CD4-positive, alpha-beta memory T cell (primary cell): Measurements from ENCODE around the gene IFIH1. TPM values are rescaled to one million over a fixed set of nuclear protein-coding genes. Genes with fewer than 3 reads are reported as not detected.
A peak's percentile ranks its signal among the peaks of the same experiment; 100 is the strongest.

Experiments
- CTCF ChIA-PET: fragments of 350-600 bp; sonication (Branson Sonifier 250); formaldehyde crosslinking; loops from one replicate; lab custom pipeline; 2021; ENCODE audit warnings: inconsistent platforms; ENCODE audit not compliant: partially characterized antibody; lab: Charles Lee
- POLR2A ChIA-PET: fragments of 350-600 bp; sonication (Branson Sonifier 250); formaldehyde crosslinking; loops from one replicate; lab custom pipeline; 2021; ENCODE audit not compliant: partially characterized antibody; lab: Charles Lee
- DNase-seq, 5 donors: peaks; one replicate each; pipeline versions ENCODE4 v3.0.0 to v3.0.0-alpha.2; 2020 to 2022; ENCODE audit warnings: mixed read lengths in 1 of 5
- H3K27ac ChIP-seq: one replicate; pipeline ENCODE4 v1.7.0; 2013; ENCODE audit warnings: low read depth, low read length
- H3K27me3 ChIP-seq: 2 replicates; pipeline ENCODE4 v1.7.0; 2013; ENCODE audit warnings: mild to moderate bottlenecking, low read length, moderate library complexity; ENCODE audit not compliant: insufficient read depth
- H3K36me3 ChIP-seq: 2 replicates; pipeline ENCODE4 v1.7.0; 2013; ENCODE audit warnings: mild to moderate bottlenecking, low read length, moderate library complexity; ENCODE audit not compliant: insufficient read depth
- H3K4me1 ChIP-seq: 2 replicates; pipeline ENCODE4 v1.7.0; 2013; ENCODE audit warnings: mild to moderate bottlenecking, low read length, moderate library complexity; ENCODE audit not compliant: insufficient read depth
- H3K4me3 ChIP-seq, 2 donors: one replicate each; pipeline ENCODE4 v1.7.0; 2013; ENCODE audit warnings: low read length in 2 of 2, mild to moderate bottlenecking in 1 of 2
- H3K9me3 ChIP-seq, 2 donors: one replicate each; pipeline ENCODE4 v1.7.0; 2013; ENCODE audit warnings: low read length in 2 of 2, control low read depth in 1 of 2; ENCODE audit not compliant: control insufficient read depth in 1 of 2
- H3K27ac Mint-ChIP-seq, 7 donors: one replicate each; pipeline ENCODE4 v1.8.0; 2020 to 2021; ENCODE audit warnings: mixed read lengths in 7 of 7, mild to moderate bottlenecking in 6 of 7, inconsistent platforms in 3 of 7, moderate library complexity in 3 of 7
- H3K27me3 Mint-ChIP-seq, 2 donors: one replicate each; pipeline ENCODE4 v1.8.0; 2020 to 2021; ENCODE audit warnings: mixed read lengths in 2 of 2
- H3K36me3 Mint-ChIP-seq, 2 donors: one replicate each; pipeline ENCODE4 v1.8.0; 2020 to 2021; ENCODE audit warnings: mixed read lengths in 2 of 2, inconsistent platforms in 1 of 2, mild to moderate bottlenecking in 1 of 2
- H3K4me1 Mint-ChIP-seq, 4 donors: one replicate each; pipeline ENCODE4 v1.8.0; 2020 to 2021; ENCODE audit warnings: mixed read lengths in 4 of 4, mild to moderate bottlenecking in 1 of 4
- H3K4me3 Mint-ChIP-seq, 8 donors: one replicate each; pipeline ENCODE4 v1.8.0; 2020 to 2021; ENCODE audit warnings: mixed read lengths in 8 of 8, mild to moderate bottlenecking in 7 of 8, moderate library complexity in 6 of 8, inconsistent platforms in 3 of 8
- H3K9me3 Mint-ChIP-seq, 8 donors: one replicate each; pipeline ENCODE4 v1.8.0; 2020 to 2021; ENCODE audit warnings: mixed read lengths in 8 of 8, mild to moderate bottlenecking in 5 of 8, inconsistent platforms in 3 of 8, moderate library complexity in 1 of 8
- intact Hi-C: fragments of 100-400 bp; cut with micrococcal nuclease; formaldehyde crosslinking; loops from one replicate; pipeline ENCODE4 v1.15.1; 2023
- polyA plus RNA-seq, 2 donors: library from polyadenylated mRNA; unstranded; fragments of 300-500 nt; fragmentation: Illumina TruSeq; gene quantifications; one replicate each; pipeline ENCODE4 v1.2.3, GENCODE V29; 2021
- total RNA-seq, 2 experiments: library from RNA; stranded (reverse); gene quantifications; one replicate each; pipeline ENCODE4 v1.2.3, GENCODE V29; 2021

Gene IFIH1
- total and polyA plus RNA-seq, 4 experiments from 2014 or later, result 13.1 to 31.2 (median 27.1) TPM

DNA sequence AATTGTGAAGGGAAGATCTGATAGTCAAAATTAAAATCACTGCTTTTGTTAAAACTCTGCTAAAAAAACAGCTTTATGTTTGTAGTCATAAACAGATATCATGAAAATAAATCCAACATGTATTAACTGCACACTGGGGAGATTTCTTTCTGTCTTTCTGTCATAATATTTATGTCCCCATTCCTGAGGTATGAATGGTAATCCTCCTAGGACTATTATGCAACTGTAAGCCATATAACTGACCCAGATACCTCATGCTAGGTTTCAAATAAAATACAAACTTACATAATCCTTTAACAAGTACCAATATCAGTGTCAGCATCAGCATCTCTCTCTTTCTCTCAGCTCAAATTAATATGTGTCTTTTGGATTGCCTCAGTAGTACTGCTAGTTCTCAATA is 18.2 kb downstream of the IFIH1 start:
- H3K27me3 ChIP-seq, result no peaks in the 10 kb centered on the region
- Mint-ChIP-seq H3K9me3 (no peaks in the 10 kb centered on the region), H3K4me1 (peaks cover 0 to 5% (median 2%) of the 10 kb centered on the region in 4 donors), H3K27ac (no peak overlapping the region), H3K36me3 (peaks cover 4 to 11% of the 10 kb centered on the region in 2 donors), H3K4me3 (no peak overlapping the region), H3K27me3 (no peaks in the 10 kb centered on the region)
- intact Hi-C loops, result no loop called here
- peaks cover 6% of the 10 kb centered on the region for H3K4me1 ChIP-seq
- CTCF ChIA-PET, result interaction anchor here (0.9 to 10.0 kb wide), 12 partner anchors 11 to 152 kb away, joined by 3 to 141 read pairs (median 16); partner anchors contain the start of genes GCA, GCG and IFIH1
- no peak overlapping the region for H3K4me3 ChIP-seq
- DNase-seq, result no peak
- no peak overlapping the region for H3K27ac ChIP-seq
- H3K36me3 ChIP-seq, result peaks cover 9% of the 10 kb centered on the region
- no peaks in the 10 kb centered on the region for H3K9me3 ChIP-seq
- POLR2A ChIA-PET, result no interaction called here

DNA sequence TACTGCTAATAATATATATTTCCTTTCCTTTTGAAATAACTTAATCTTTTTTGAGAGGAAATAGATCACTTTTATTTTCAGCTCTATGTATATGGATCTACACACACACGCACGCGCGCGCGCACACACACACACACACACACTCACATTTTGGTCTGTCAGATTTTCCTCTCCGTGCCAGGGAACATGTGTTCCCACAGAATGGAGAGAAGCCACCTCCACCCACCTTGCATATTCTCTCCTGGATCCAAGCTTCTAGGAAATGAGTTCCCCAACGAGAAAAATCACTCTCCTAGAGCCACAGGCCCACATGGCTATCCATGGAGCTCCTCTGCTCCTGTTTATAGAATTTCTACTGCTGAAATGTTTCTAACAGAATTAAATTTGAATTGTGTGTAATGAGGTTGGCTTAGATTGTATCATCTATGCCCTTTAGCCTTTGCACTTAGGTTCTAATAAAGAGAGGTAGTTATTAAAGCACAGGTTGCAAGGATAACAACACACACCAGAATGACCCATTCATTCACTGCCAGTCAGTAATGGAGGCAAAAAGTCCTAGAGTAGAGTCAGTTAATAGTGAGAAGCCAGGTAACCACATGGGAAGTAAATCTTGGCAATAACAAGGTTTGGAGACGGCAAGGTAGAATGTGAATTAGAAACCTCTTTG is 19.7 kb downstream of the IFIH1 start:
- ChIA-PET POLR2A (no interaction called here), CTCF (interaction anchor here (0.8 to 10.0 kb wide), 28 partner anchors 11 to 712 kb away, joined by 3 to 141 read pairs (median 6); partner anchors contain the start of genes DPP4, GCA, GCG and IFIH1)
- Mint-ChIP-seq H3K9me3 (no peaks in the 10 kb centered on the region), H3K4me1 (peaks cover 0 to 5% (median 2%) of the 10 kb centered on the region in 4 donors), H3K4me3 (no peak overlapping the region), H3K27ac (peak overlapping the region in 1 of 7 donors; percentile 58), H3K36me3 (peaks cover 4 to 13% of the 10 kb centered on the region in 2 donors), H3K27me3 (no peaks in the 10 kb centered on the region)
- Histone ChIP-seq H3K4me1 (peaks cover 6% of the 10 kb centered on the region), H3K27ac (no peak overlapping the region), H3K27me3 (no peaks in the 10 kb centered on the region), H3K4me3 (no peak overlapping the region), H3K9me3 (no peaks in the 10 kb centered on the region), H3K36me3 (peaks cover 9% of the 10 kb centered on the region)
- DNase-seq, result no peak
- intact Hi-C loops, result loop anchor here (1.0 kb wide), 2 partner anchors 78 to 146 kb away; no protein-coding TSS in a partner anchor

DNA sequence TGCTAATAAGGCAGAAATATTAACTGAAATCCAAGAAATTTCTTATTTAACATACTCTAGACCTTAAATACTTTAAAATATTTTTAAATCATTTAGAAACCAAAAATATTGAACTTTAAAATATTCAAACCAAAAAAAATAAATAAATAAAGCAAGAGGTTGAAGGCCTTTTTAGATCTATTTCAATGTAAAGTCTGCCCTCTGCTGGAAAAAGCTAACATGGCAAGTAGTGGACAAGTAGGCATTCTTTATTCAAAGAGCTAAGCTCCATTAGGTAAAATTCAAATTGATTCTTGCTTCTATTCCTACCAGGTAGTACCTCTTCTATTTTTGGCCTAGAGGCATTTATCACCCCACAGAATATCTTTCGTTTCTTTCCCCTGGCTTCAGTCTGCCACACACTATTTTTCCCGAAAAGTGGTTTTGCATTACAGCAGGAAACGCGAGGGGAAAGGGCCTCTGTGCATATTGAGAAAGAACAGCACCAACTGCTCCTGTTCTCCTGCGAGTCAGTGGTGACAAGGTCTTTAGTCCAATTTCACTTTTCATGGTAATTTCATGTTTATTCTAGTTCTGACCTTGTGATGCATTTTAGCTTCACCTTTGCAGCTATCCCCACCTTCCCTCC is 20.4 kb downstream of the IFIH1 start:
- H3K9me3 Mint-ChIP-seq, result no peaks in the 10 kb centered on the region
- H3K4me3 Mint-ChIP-seq, result no peak overlapping the region
- peaks cover 0 to 4% (median under 1%) of the 10 kb centered on the region in 4 donors for H3K4me1 Mint-ChIP-seq
- no peak overlapping the region for H3K27ac Mint-ChIP-seq
- H3K27me3 Mint-ChIP-seq, result no peaks in the 10 kb centered on the region
- H3K36me3 Mint-ChIP-seq, result peaks cover 4 to 12% of the 10 kb centered on the region in 2 donors
- Histone ChIP-seq H3K27me3 (no peaks in the 10 kb centered on the region), H3K4me3 (no peak overlapping the region), H3K36me3 (peaks cover 9% of the 10 kb centered on the region), H3K27ac (no peak overlapping the region), H3K4me1 (peaks cover 6% of the 10 kb centered on the region), H3K9me3 (no peaks in the 10 kb centered on the region)
- CTCF ChIA-PET, result interaction anchor here (0.8 to 10.0 kb wide), 32 partner anchors 10 to 711 kb away, joined by 3 to 141 read pairs (median 4); partner anchors contain the start of genes GCA, GCG and IFIH1
- peak; percentile 55 to 66 (median 62) for DNase-seq
- intact Hi-C loops, result loop anchor here (1.0 kb wide), 2 partner anchors 77 to 145 kb away; no protein-coding TSS in a partner anchor
- POLR2A ChIA-PET, result no interaction called here

DNA sequence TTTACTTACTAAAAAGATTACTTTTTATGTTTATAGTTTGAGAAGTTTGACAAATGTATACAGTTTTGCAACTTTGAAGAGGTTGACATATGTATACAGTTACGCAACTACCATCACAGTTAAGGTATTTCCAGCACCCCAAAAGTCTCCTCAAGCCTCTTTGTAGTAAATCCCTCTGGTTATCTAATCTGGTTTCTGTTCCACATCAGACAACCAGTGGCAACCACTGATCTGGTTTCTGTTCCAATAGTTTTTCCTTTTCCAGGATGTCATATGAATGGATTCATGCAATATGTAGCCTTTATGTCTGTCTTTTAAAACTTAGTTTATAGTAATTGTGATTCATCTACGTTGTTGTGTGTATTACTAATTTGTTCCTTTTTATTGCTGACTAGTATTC is 23.5 kb downstream of the IFIH1 start:
- Histone ChIP-seq H3K27ac (no peak overlapping the region), H3K36me3 (peaks cover 7% of the 10 kb centered on the region), H3K27me3 (no peaks in the 10 kb centered on the region), H3K9me3 (no peaks in the 10 kb centered on the region), H3K4me1 (no peaks in the 10 kb centered on the region), H3K4me3 (no peak overlapping the region)
- Mint-ChIP-seq H3K9me3 (no peaks in the 10 kb centered on the region), H3K4me1 (peaks cover 0 to 4% (median under 1%) of the 10 kb centered on the region in 4 donors), H3K27ac (no peak overlapping the region), H3K27me3 (no peaks in the 10 kb centered on the region), H3K36me3 (peaks cover 10 to 32% of the 10 kb centered on the region in 2 donors), H3K4me3 (no peak overlapping the region)
- POLR2A ChIA-PET, result no interaction called here
- no peak for DNase-seq
- intact Hi-C loops, result no loop called here
- CTCF ChIA-PET, result interaction anchor here (1.0 to 6.1 kb wide), 4 partner anchors 9 to 141 kb away, joined by 3 to 77 read pairs (median 19); partner anchors contain the start of gene GCG

DNA sequence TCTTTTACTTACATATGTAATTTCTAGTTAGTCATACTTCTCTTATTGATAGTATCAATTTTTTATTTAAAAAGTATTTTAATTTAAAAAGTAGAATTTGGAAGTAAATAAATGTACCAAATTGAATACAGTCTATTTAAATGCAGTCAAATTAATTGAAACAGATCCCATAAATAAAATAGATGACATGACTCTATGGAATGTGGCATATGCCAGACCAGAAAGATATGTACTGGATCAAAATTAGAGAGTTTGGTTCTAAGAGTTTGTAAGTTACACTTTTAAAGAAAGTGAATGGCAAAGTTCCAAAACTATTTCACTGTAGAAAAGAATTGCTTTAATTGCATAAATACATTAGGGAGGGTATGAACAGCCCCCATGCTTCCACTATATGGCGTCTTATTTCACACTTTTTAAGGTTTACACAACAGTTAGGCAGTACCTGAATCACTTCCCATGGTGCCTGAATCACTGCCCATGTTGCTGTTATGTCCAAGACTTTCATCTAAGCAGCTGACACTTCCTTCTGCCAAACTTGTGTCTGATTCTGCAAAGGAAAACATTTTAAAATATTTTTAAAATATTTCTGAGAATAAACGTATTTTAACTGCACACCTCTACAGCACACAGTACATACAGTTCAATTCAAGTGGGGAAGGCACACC is 25.2 kb downstream of the IFIH1 start:
- Histone ChIP-seq H3K27ac (no peak overlapping the region), H3K9me3 (no peaks in the 10 kb centered on the region), H3K4me1 (no peaks in the 10 kb centered on the region), H3K27me3 (no peaks in the 10 kb centered on the region), H3K36me3 (peaks cover 7% of the 10 kb centered on the region), H3K4me3 (no peak overlapping the region)
- Mint-ChIP-seq H3K27ac (no peak overlapping the region), H3K4me1 (peaks cover 0 to 4% (median under 1%) of the 10 kb centered on the region in 4 donors), H3K9me3 (no peaks in the 10 kb centered on the region), H3K4me3 (no peak overlapping the region), H3K27me3 (no peaks in the 10 kb centered on the region), H3K36me3 (peaks cover 17 to 37% of the 10 kb centered on the region in 2 donors)
- POLR2A ChIA-PET, result no interaction called here
- no peak for DNase-seq
- intact Hi-C loops, result no loop called here
- CTCF ChIA-PET, result interaction anchor here (6.1 kb wide), 1 partner anchor 72 kb away, joined by 77 read pairs; no protein-coding TSS in a partner anchor

DNA sequence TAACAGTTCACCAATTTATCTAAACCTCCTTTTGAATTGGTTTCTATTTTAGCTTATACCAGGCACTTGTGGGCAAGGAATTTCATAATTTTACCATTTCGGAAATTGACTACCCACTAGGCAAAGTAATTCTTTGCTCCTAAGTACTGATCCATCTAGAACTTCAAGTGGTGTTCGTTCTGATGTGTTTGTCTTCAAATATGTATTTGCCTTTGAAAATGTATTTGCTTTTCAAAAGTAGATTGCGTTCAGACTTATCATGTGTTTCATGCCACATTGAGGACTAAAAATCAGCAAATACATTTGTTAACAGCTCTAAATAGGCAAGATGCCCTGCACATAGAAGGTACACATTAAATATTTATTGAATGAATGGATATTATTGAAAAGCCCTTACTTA is 26.7 kb downstream of the IFIH1 start:
- Histone ChIP-seq H3K27ac (no peak overlapping the region), H3K4me1 (no peaks in the 10 kb centered on the region), H3K36me3 (peaks cover 10% of the 10 kb centered on the region), H3K9me3 (no peaks in the 10 kb centered on the region), H3K27me3 (no peaks in the 10 kb centered on the region), H3K4me3 (no peak overlapping the region)
- POLR2A ChIA-PET, result no interaction called here
- H3K4me1 Mint-ChIP-seq, result peaks cover 0 to 2% (median 0%) of the 10 kb centered on the region in 4 donors
- H3K27me3 Mint-ChIP-seq, result no peaks in the 10 kb centered on the region
- peaks cover 26 to 45% of the 10 kb centered on the region in 2 donors for H3K36me3 Mint-ChIP-seq
- intact Hi-C loops, result no loop called here
- CTCF ChIA-PET, result interaction anchor here (1.1 to 2.2 kb wide), 2 partner anchors 9 to 11 kb away, joined by 3 to 10 read pairs; no protein-coding TSS in a partner anchor
- H3K9me3 Mint-ChIP-seq, result no peaks in the 10 kb centered on the region
- H3K4me3 Mint-ChIP-seq, result no peak overlapping the region
- DNase-seq, result no peak
- no peak overlapping the region for H3K27ac Mint-ChIP-seq
